Mammary epithelial cell (primary cell): ENCODE results near the gene RPL36.

ENCODE experiments used
- CTCF ChIP-seq, 2 donors: IDR thresholded peaks in 1 of 2; conservative IDR thresholded peaks in 1 of 2; 2 replicates each; pipeline ENCODE4 v1.5.1; 2011 to 2012; ENCODE audit warnings: inconsistent platforms in 2 of 2, low read length in 2 of 2, mild to moderate bottlenecking in 2 of 2, control low read depth in 1 of 2, low read depth in 1 of 2; ENCODE audit not compliant: insufficient read depth in 1 of 2; ENCODE audit errors: extremely low read depth in 1 of 2
- EZH2 ChIP-seq: IDR thresholded peaks from 2 replicates; pipeline ENCODE4 v1.6.1; 2012; ENCODE audit warnings: low read length, inconsistent platforms, borderline replicate concordance

- TF ChIP-seq EZH2 = no peak
- TF ChIP-seq CTCF (conservative IDR thresholded peaks at IDR 0.05 in 1 of 2, IDR thresholded peaks at IDR 0.05 in 1 of 2; ENCODE audit: extremely low read depth in 1 of 2, insufficient read depth in 1 of 2, low read depth in 1 of 2, low read length in 2 of 2) = peak in 1 of 2 donors; percentile 22
Observed at GRCh38 chr19:5665781-5666513, 24.1 kb upstream of the RPL36 start.
